Stromal cell of bone marrow (primary cell): ENCODE measurements around the gene HINT1.
A peak's percentile ranks its signal among the peaks of the same experiment; 100 is the strongest.

Experiments used
- DNase-seq: peaks from one replicate; pipeline ENCODE4 v3.0.0-alpha.2; 2012; ENCODE audit warnings: low read depth

Gene HINT1

DNA sequence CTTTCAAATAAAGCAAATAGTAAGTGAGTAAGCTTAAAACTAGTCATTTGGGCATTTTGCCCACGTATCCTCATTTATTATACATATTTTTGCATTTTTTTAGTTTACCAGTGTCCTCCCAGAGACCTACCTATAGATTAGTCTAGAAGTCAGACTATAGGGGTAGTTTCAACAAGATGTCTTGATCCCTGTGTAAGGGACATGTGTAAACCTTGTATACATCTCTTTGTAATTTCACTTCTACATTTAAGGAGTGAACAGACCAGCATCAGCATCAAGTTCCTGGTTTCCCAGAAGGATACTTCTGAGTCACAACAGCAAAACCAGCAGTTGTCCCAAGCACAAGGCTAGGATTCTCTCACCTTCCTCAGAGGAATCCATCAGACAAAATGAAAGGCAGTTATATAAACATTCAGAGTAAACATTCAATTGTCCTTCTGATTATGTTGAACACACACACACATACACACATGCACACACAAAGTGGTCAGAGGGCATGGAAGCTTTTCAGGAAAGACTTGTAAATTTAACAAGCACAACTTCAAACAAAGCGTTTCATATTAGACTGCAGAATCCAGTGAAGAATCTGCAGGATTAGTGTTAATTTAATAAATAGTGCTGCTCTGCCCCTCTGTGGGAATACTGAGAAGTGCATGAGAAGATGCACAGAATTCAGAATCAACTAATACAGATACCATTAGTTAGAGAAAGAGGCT, 55.4 kb downstream of the HINT1 start:
- DNase-seq, result peak; percentile 21
